Omental fat pad (tissue), 4 donors: Measurements from ENCODE around the gene CHCHD6. TPM values are rescaled to one million over a fixed set of nuclear protein-coding genes. Genes with fewer than 3 reads are reported as not detected.

Experiments used
- ATAC-seq: fragments of 150-250 bp; one replicate; pipeline ENCODE4 v1.9.1; 2016; ENCODE audit warnings: mild to moderate bottlenecking, moderate library complexity; ENCODE audit not compliant: low FRiP score
- DNase-seq: peaks from one replicate; pipeline ENCODE4 v3.0.0-alpha.2; 2019; ENCODE audit warnings: low spot score
- total RNA-seq, 4 donors: library from RNA; depleted of rRNA; stranded (reverse); fragments of >200 nt; gene quantifications; one replicate each; pipeline ENCODE4 v1.1.0, GENCODE V29; 2016
- TF ChIP-seq, protein P1 (sequence below), 3 donors: fragments of 450-650 bp; IDR thresholded peaks; one replicate each; pipeline ENCODE4 v1.5.1; 2016 to 2017; ENCODE audit warnings: antibody characterized with exemption in 3 of 3, mild to moderate bottlenecking in 3 of 3, moderate library complexity in 2 of 3

Gene CHCHD6
- total RNA-seq, 4 donors from 2014 or later = 7.5 to 19.7 (median 11.5) TPM

DNA sequence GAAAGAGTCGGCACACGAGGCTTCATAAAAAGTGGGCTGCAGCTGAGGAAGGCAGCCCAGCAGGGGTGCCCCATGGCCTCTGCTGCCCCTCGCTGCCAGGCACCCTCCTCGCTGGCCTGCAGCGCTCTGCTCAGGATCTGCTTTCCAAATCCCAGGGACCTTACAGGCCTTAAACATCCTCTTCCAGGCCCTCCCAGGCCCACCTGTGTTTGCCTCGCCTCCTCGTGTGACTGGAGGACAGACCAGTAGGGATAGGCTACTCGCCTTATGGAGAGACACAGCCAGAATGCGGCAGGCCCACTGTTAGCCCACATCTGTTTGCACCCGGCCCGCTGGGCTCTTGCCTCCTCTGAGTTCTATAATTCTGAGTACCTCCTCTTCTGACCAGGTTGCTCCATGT lies 154.4 kb downstream of the CHCHD6 start:
- TF ChIP-seq, protein P1, sequence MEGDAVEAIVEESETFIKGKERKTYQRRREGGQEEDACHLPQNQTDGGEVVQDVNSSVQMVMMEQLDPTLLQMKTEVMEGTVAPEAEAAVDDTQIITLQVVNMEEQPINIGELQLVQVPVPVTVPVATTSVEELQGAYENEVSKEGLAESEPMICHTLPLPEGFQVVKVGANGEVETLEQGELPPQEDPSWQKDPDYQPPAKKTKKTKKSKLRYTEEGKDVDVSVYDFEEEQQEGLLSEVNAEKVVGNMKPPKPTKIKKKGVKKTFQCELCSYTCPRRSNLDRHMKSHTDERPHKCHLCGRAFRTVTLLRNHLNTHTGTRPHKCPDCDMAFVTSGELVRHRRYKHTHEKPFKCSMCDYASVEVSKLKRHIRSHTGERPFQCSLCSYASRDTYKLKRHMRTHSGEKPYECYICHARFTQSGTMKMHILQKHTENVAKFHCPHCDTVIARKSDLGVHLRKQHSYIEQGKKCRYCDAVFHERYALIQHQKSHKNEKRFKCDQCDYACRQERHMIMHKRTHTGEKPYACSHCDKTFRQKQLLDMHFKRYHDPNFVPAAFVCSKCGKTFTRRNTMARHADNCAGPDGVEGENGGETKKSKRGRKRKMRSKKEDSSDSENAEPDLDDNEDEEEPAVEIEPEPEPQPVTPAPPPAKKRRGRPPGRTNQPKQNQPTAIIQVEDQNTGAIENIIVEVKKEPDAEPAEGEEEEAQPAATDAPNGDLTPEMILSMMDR (IDR thresholded peaks at IDR 0.05) = no peak
- no peak for DNase-seq
- ATAC-seq = no peak

DNA sequence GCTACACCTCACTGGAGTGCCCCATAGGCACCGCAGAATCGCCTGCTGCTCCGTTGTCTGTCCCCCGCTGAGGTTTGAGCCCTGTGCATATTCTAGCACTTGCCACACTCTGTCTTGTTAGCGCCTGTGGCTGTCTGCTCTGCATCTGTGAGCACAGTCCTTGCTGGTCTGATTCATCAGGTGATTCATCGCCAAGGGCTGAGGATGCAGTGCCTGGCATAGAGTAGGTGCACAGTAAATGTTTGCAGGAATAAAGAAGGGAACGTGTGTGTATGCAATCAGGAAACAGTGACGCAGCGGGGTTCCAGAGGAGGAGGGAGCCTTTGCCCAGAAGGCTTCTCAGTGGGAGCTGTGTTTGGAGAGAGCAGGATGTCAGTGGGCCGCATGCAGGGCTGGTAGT lies 154.8 kb downstream of the CHCHD6 start:
- ATAC-seq = no peak
- DNase-seq = no peak
- TF ChIP-seq, protein P1 (IDR thresholded peaks at IDR 0.05) = no peak

DNA sequence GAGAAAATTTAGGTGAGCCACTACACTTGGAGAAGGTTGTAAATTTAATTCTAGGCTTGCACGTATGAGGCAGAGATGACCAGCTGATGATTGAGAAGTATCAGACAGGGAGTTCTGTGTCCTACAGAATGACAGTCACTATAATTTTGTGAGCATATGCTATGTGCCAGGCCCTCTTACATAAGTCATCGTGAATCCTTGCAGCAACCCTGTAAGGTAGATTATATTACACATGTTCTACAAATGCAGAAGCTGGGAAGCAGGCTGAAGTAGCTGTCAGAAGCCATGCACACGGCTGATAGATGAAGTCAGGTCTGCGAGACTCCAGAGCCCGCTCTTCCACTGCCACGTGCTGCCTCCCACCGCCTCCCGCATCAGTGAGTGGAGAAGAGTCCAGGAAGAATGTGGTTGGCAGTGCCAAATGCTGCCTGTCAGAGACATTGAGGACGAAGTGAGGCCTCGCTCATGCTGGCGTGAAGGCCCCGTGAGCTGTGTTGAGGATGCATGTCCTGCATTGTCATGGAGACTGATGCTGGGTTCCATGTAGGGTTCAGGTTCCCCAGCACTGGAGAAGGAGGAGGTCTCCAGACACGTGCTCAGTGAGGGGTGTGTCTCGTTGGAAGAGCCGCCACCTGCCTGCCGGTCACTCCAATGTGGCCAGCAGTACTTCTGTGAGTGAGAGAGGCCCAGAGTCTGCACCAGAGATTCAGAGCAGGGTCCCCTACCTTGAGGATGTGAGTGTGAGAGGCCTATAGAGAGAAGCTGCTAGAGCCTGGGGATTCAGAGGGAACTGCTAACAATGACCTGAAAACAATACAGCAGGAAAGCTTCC lies 155.6 kb downstream of the CHCHD6 start:
- TF ChIP-seq, protein P1 (IDR thresholded peaks at IDR 0.05) = no peak
- no peak for DNase-seq

DNA sequence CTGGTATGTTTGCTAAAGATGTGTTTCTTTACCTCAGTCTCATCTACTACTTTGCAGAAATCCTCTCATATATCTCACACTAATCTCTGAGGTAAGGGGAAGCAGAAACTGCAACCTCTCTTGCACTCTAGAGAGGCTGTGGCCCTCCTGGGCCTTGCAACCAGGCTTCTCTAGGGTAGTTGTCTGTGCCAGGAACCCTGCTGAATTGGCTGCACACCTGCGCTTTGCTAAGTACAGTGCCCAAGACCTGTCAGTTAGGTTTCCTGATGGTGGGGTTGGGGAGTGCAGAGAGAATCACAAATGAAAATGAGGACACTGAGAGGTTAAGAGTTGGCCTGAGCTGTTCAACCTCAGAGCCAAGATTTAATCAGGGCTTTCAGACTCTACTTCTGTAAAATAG lies 161.7 kb downstream of the CHCHD6 start:
- TF ChIP-seq, protein P1 (IDR thresholded peaks at IDR 0.05) = no peak
- ATAC-seq = no peak
- no peak for DNase-seq

More for the DNA sequence above, 155.6 kb downstream of the CHCHD6 start:
- no peak for ATAC-seq

DNA sequence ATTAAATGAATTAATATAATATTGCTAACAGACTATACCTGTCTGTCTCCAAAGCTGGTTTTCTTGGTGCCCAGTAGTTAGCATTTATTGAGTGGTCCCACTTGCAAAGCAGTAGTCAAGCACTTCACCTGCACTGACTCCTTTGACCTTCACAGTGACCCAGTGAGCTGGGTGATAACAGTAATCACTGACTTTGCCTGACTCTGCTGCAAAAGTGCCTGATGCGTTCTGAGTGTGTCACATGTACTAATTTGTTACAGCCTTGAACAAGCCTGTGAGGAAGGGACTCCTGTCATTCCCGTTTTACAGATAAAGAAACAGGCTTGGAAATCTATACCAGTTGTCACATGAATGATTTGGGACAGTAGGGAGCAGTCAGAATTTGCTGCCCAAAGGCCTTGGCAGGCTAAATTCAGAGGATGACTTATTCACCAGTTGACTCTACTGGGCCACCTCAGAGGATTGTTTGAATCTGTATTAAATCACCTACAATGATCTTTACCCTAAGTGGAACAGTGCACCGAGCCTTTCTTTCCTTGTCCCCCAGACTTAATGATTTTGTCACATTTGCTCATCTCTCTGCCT lies 162.2 kb downstream of the CHCHD6 start:
- no peak for DNase-seq
- TF ChIP-seq, protein P1 (IDR thresholded peaks at IDR 0.05) = no peak
- ATAC-seq = no peak

DNA sequence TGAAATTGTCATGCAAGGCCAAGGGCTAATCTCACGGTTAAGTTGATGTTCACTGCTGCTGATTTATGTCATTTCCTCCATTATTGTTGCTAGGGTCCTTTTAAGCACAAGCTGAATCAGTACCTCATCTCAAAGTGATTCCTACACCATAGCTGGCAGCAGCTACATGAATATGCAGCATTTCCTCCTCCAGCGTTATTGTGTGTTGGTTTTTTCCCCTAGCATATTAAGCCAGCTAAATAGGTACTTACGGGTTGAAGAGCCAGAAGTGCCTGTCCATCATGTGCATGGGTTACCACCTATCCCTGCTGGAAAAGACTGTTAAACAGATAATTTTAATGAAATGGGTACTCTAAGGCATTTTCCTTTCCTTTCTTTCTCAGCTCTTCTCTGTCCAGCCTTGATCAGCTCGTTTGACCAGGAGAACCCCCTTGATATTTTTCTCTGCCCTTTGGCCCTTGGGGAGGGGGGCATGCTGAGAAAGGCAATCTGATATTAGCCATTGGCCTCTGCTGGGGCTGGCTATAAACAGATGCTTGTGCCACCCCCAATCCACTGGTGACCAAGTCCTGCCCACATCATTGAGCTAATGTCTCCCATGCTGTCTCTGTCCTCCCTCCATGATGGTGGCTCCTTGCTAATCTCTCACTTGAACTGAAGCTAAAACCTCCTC lies 163.3 kb downstream of the CHCHD6 start:
- DNase-seq (no peak), ATAC-seq (no peak)
- TF ChIP-seq, protein P1 (IDR thresholded peaks at IDR 0.05) = no peak
